ENCODE data around the gene PNKP.
"Not testable (repeated sequence)": the region's sequence is repeated elsewhere in the genome, so short reads cannot be mapped to it uniquely, and the experiment has no call there.

The PNKP gene

GRCh38 chr19:49845414-49845813 lies 22.0 kb downstream of the PNKP start:
- no peak for DNase-seq

- peak; percentile 24 to 68 (median 52) for DNase-seq
Observed at GRCh38 chr19:49844138-49845095, 23.0 kb downstream of the PNKP start.

- DNase-seq, result no peak
Observed at GRCh38 chr19:49843265-49843664, 24.1 kb downstream of the PNKP start.

- no peak for DNase-seq
Observed at GRCh38 chr19:49840736-49841249, 26.6 kb downstream of the PNKP start.

- DNase-seq, result no peak
Observed at GRCh38 chr19:49840321-49840720, 27.1 kb downstream of the PNKP start.

- DNase-seq, result no peak
Observed at GRCh38 chr19:49839713-49840112, 27.7 kb downstream of the PNKP start.

- DNase-seq, result no peak
Observed at GRCh38 chr19:49838885-49839588, 28.3 kb downstream of the PNKP start.

- DNase-seq, result no peak
Observed at GRCh38 chr19:49837425-49837824, 30.0 kb downstream of the PNKP start.

- no peak for DNase-seq
Observed at GRCh38 chr19:49837009-49837310, 30.4 kb downstream of the PNKP start.

GRCh38 chr19:49836176-49837008 lies 31.0 kb downstream of the PNKP start:
- DNase-seq, result no peak

GRCh38 chr19:49835562-49835961 lies 31.8 kb downstream of the PNKP start:
- no peak for DNase-seq

- DNase-seq, result no peak
Observed at GRCh38 chr19:49833599-49833998, 33.8 kb downstream of the PNKP start.

- peak in 2 of 4 experiments; percentile 29 to 41 for DNase-seq
Observed at GRCh38 chr19:49832556-49832955, 34.8 kb downstream of the PNKP start.

GRCh38 chr19:49831592-49831991 lies 35.8 kb downstream of the PNKP start:
- no peak for DNase-seq

GRCh38 chr19:49830766-49831165 lies 36.6 kb downstream of the PNKP start:
- DNase-seq, result no peak

GRCh38 chr19:49829721-49830120 lies 37.7 kb downstream of the PNKP start:
- no peak for DNase-seq

- no peak for DNase-seq
Observed at GRCh38 chr19:49829200-49829599, 38.2 kb downstream of the PNKP start.

- DNase-seq, result no peak
Observed at GRCh38 chr19:49827034-49827433, 40.3 kb downstream of the PNKP start.

GRCh38 chr19:49824662-49825061 lies 42.7 kb downstream of the PNKP start:
- DNase-seq, result no peak

GRCh38 chr19:49823472-49823871 lies 43.9 kb downstream of the PNKP start:
- DNase-seq, result no peak

GRCh38 chr19:49820125-49820524 lies 47.3 kb downstream of the PNKP start:
- DNase-seq, result no peak

- not testable (repeated sequence) for DNase-seq
Observed at GRCh38 chr19:49819452-49820115, 47.8 kb downstream of the PNKP start.
